ENCODE measurements around the gene DECR2.
A peak's percentile ranks its signal among the peaks of the same experiment; 100 is the strongest.
"Not testable (repeated sequence)": the region's sequence is repeated elsewhere in the genome, so short reads cannot be mapped to it uniquely, and the experiment has no call there.

The DECR2 gene

GRCh38 chr16:379961-380761, 21.5 kb upstream of the DECR2 start:
- no peak for DNase-seq

GRCh38 chr16:380762-381011, 21.0 kb upstream of the DECR2 start:
- no peak for DNase-seq

- DNase-seq, result no peak
These were observed 20.5 kb upstream of the DECR2 start for GRCh38 chr16:381012-381788.

- DNase-seq, result peak; percentile 59
These were observed 19.6 kb upstream of the DECR2 start, which contains the start of gene PGAP6 for GRCh38 chr16:381789-382717. PGAP6 (minus strand) TSS chr16:381978; CDS start chr16:381821, 157 bp downstream.

- peak; percentile 36 for DNase-seq
These were observed 18.2 kb upstream of the DECR2 start for GRCh38 chr16:383326-384051.

GRCh38 chr16:386641-387156, 15.0 kb upstream of the DECR2 start:
- DNase-seq, result no peak

- DNase-seq, result not testable (repeated sequence)
These were observed 13.7 kb upstream of the DECR2 start for GRCh38 chr16:387761-388666.

GRCh38 chr16:389352-389751, 12.3 kb upstream of the DECR2 start:
- no peak for DNase-seq

- DNase-seq, result peak; percentile 83
These were observed 9.8 kb upstream of the DECR2 start for GRCh38 chr16:391885-392335.

- peak; percentile 53 for DNase-seq
These were observed 9.1 kb upstream of the DECR2 start for GRCh38 chr16:392450-393030.

GRCh38 chr16:396199-396598, 5.5 kb upstream of the DECR2 start:
- DNase-seq, result no peak

GRCh38 chr16:396605-397004, 5.1 kb upstream of the DECR2 start:
- no peak for DNase-seq

- no peak for DNase-seq
These were observed 4.5 kb upstream of the DECR2 start, which contains the start of gene NME4 for GRCh38 chr16:397135-397661. NME4 (plus strand) TSS chr16:397199; CDS start chr16:397223, 24 bp downstream.

GRCh38 chr16:397736-398332, 3.9 kb upstream of the DECR2 start:
- no peak for DNase-seq

GRCh38 chr16:398561-399339, 2.9 kb upstream of the DECR2 start:
- DNase-seq, result no peak

GRCh38 chr16:399340-400019, 2.2 kb upstream of the DECR2 start:
- DNase-seq, result no peak

GRCh38 chr16:400061-400591, 1.6 kb upstream of the DECR2 start:
- DNase-seq, result no peak

- no peak for DNase-seq
These were observed 3.3 kb downstream of the DECR2 start for GRCh38 chr16:404971-405486.

Measured in activated gamma-delta T cell treated with Interleukin-2 at 50 U/mL for 16 hours (primary cell).